GM21737 (cell line): ENCODE measurements around the gene HRNR.
"Not testable (repeated sequence)": the region's sequence is repeated elsewhere in the genome, so short reads cannot be mapped to it uniquely, and the experiment has no call there.

ENCODE experiments used
- ATAC-seq: cut with Tn5 transposase; IDR thresholded peaks from one replicate; pipeline ENCODE4 v1.9.1; 2021; ENCODE audit warnings: mild to moderate bottlenecking, moderate library complexity; ENCODE audit not compliant: unreplicated experiment

The HRNR gene

GRCh38 chr1:152224093-152224492 lies at the start of gene HRNR:
TSS of gene HRNR (minus strand) at chr1:152224193. CDS start at chr1:152223253, 940 bp downstream.
- ATAC-seq: no peak

DNA sequence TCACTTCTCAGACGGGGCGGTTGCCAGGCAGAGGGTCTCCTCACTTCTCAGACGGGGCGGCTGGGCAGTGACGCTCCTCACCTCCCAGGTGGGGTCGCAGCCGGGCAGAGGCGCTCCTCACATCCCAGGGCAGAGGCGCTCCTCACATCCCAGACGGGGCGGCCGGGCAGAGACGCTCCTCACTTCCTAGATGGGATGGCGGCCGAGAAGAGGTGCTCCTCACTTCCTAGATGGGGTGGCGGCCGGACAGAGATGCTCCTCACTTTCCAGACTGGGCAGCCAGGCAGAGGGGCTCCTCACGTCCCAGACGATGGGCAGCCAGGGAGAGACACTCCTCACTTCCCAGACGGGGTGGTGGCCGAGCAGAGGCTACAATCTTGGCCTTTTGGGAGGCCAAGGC lies 32.4 kb upstream of the HRNR start:
- not testable (repeated sequence) for ATAC-seq

- ATAC-seq: no peak
These were observed 28.2 kb upstream of the HRNR start for GRCh38 chr1:152252157-152252556.

GRCh38 chr1:152251391-152251790 lies 27.4 kb upstream of the HRNR start:
- ATAC-seq: no peak

- ATAC-seq: no peak
These were observed 23.3 kb upstream of the HRNR start for GRCh38 chr1:152247316-152247715.

DNA sequence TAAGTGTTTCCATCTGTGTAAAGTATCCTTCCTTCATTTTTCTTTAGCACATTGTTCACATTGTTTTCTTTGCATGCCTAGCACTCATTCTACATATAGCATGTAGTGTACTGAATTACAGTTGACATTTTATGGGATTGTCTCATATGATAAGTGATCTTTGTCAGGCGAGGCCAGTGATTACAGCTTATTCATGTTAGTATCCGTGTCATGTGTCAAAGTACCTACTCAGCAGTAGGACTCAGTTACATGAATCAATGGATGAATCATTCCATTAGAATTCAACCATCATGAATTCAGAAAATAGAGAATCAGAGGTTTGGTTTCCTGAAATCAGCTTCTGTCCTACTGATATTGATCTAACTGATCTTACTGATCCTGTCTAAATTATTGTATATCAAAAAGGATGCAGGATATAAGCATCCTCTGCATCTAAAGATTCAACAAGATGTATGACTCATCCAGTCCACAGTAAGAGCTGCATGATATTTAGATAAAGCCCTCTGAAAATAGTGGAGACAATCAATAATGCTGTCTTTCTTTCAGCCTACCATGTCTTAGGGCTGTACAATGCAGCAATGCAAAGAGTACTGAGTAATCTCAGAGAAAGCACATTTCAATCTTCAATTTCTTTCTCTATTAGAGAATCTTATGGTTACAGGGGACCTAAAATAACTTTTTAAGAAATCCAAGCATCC lies 20.7 kb upstream of the HRNR start:
- ATAC-seq: no peak

DNA sequence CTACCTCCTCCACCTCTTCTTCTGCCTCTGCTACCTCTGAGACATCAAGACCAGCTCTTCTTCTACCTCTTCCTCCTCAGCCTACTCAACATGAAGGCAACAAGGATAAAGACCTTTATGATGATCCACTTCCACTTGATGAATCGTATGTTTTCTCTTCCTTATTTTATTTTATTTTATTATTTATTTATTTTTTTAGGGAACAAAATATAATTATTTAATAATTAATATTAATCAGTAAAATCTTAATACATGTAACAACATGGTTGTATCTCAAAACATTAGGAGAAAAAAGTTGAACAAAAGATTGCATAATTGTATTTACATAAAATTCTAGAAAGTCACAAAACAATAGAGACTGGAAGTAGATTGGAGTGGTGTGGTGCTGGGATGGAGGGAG lies 13.1 kb upstream of the HRNR start:
- ATAC-seq: no peak

- ATAC-seq: no peak
These were observed 4.8 kb upstream of the HRNR start for GRCh38 chr1:152228831-152229230.

DNA sequence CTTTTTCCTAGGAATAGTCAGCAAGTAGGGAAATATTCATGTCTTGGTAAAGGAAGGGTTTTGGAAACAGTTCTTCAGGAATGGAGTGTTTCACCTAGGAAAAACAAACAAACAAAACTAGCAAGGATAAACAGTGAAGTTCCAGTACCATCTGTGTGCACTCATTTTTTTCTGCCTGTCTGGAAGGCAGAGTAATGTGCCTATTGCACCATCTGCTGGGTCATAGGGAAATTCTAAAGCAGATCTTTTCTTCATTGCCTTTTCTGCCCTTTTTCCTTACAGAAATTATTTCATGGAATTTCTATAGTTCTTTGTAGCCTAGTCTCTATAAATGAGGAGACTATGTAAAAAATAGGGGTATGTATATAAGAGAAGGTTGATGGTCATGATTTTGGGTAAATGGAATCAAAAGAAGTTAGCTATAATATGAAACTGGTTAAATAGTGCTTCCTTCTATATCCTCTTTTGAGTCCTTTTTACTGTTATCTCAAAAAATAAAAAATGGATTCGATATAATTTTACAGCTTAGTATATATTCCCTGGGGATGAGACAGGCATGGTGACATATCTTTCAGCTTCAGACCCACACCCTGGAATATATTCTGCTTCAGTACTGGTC lies 3.4 kb upstream of the HRNR start:
- no peak for ATAC-seq

- no peak for ATAC-seq
These were observed 1.7 kb upstream of the HRNR start for GRCh38 chr1:152225678-152226077.

DNA sequence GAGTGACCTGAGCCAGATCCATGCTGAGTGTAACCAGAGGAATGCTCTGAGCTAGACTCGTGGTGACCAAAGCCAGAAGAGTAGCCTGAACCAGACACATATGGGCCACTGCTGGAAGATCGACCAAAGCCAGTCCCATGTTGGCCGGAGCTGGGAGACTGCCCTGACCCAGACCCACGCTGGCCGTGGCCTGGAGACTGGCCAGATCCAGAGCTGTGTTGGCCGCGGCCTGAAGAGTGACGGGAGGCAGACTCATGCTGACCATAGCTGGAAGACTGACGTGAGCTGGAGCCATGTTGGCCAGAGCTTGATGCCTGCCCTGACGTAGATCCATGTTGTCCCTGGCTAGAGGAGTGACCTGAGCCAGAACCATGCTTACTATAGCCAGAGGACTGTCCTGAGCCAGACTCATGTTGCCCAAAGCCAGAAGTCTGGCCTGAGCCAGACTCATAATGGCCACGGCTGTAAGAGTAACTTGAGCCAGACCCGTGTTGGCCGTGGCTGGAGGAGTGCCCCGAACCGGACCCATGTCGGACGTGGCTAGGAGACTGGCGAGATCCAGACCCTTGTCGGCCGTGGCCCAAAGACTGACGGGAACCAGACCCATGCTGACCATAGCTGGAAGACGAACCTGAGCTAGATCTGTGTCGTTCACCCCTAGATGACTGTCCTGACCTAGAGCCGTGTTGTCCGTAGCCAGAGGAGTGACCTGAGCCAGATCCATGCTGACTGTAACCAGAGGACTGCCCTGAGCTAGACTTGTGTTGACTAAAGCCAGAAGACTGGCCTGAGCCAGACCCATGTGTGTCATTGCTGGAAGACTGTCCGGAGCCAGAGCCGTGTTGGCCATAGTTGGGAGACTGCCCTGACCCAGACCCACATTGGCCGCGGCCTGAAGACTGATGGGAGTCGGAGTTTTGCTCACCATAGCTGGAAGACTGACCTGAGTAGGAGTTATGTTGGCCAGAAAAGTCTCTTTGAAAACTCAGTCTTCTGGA lies 3.5 kb downstream of the HRNR start:
- ATAC-seq: no peak

GRCh38 chr1:152219438-152219837 lies 4.6 kb downstream of the HRNR start:
- ATAC-seq: not testable (repeated sequence)

GRCh38 chr1:152218762-152219436 lies 5.1 kb downstream of the HRNR start:
- ATAC-seq: no peak

- not testable (repeated sequence) for ATAC-seq
These were observed 8.4 kb downstream of the HRNR start for GRCh38 chr1:152215604-152216003.

DNA sequence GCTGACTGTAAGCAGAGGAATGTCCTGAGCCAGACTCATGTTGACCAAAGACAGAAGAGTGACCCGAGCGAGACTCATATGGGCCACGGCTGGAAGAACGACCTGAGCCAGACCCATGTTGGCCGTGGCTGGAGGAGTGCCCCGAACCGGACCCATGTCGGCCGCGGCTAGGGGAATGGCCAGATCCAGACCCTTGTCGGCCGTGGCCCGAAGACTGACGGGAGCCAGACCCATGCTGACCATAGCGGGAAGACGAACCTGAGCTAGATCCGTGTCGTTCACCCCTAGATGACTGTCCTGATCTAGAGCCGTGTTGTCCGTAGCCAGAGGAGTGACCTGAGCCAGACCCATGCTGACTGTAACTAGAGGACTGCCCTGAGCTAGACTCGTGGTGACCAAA lies 9.1 kb downstream of the HRNR start:
- ATAC-seq: not testable (repeated sequence)

- ATAC-seq: no peak
These were observed 25.0 kb downstream of the HRNR start for GRCh38 chr1:152198982-152199381.

DNA sequence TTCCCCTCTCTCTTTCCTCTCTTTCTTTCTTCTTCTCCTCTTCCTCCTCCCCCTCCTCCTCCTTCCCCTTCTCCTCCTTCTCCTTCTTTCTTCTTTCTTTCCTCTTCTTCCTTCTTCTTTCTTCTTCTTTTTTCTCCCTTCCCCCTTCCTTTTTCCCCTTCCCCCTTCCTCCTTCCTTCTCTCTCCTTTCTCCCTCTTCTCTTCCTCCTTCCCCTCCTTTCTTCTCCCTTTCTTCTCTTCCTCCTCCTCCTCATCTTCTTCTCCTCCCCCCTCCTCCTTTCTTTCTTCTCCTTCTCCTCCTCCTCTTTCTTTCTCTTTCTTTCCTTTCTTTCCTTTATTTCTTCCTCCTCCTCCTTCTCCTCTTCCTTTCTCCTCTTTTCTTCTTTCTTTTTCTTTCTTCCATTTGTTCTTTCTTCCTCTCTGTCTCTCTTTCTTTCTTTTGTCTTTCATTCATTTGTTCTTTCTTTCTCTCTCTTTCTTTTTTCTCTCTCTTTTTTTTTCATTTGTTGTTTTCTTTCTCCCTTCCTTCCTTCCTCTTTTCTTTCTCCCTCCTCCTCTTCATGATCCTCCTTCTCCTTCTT lies 26.5 kb downstream of the HRNR start:
- ATAC-seq: no peak

GRCh38 chr1:152191711-152192110 lies 32.3 kb downstream of the HRNR start:
- no peak for ATAC-seq

GRCh38 chr1:152191260-152191659 lies 32.7 kb downstream of the HRNR start:
- no peak for ATAC-seq

- ATAC-seq: no peak
These were observed 33.4 kb downstream of the HRNR start for GRCh38 chr1:152190589-152190988.
